ENCODE results near the gene PCBP1.

GRCh38 chr2:70133491-70134322 is 46.4 kb downstream of the PCBP1 start:
- TF ChIP-seq CTCF (IDR thresholded peaks at IDR 0.05 in 8 of 11, conservative IDR thresholded peaks at IDR 0.05 in 3 of 11) (no peak), POLR2A (IDR thresholded peaks at IDR 0.05) (no peak), POLR2AphosphoS5 (IDR thresholded peaks at IDR 0.05) (peak in 1 of 3 donors; percentile 52)
